GM12878 (cell line): ENCODE results near the gene CCDC110.

Experiments
- BMI1 ChIP-seq: fragments of 450-650 bp; IDR thresholded peaks from 2 replicates; pipeline ENCODE4 v1.6.1; 2016; ENCODE audit warnings: mild to moderate bottlenecking, moderate library complexity, borderline replicate concordance
- ESRRA ChIP-seq: IDR thresholded peaks from 2 replicates; pipeline ENCODE4 v1.6.1; 2012; ENCODE audit warnings: mild to moderate bottlenecking, low read length, improper control_type of control experiment
- PAX5 ChIP-seq: IDR thresholded peaks from 2 replicates; pipeline ENCODE4 v1.6.1; 2011; ENCODE audit warnings: low read depth, low read length, borderline replicate concordance
- POLR2A ChIP-seq: IDR thresholded peaks from 2 replicates; pipeline ENCODE4 v1.6.1; 2011; ENCODE audit warnings: low read depth, mild to moderate bottlenecking, low read length
- RAD21 ChIP-seq: IDR thresholded peaks from 2 replicates; pipeline ENCODE4 v1.6.1; 2011; ENCODE audit warnings: mild to moderate bottlenecking, low read depth, low read length, moderate library complexity; ENCODE audit not compliant: insufficient read depth
- REST ChIP-seq: IDR thresholded peaks from 2 replicates; pipeline ENCODE4 v1.6.1; 2012; ENCODE audit warnings: mild to moderate bottlenecking, low read depth, low read length
- TCF12 ChIP-seq: IDR thresholded peaks from 2 replicates; pipeline ENCODE4 v1.6.1; 2011; ENCODE audit warnings: low read depth, mild to moderate bottlenecking, low read length
- ZNF24 ChIP-seq: fragments of 450-650 bp; IDR thresholded peaks from 2 replicates; pipeline ENCODE4 v1.6.1; 2017; ENCODE audit warnings: antibody characterized with exemption, mild to moderate bottlenecking
- TF ChIP-seq, protein P1 (sequence below), 3 experiments: IDR thresholded peaks in 2 of 3; conservative IDR thresholded peaks in 1 of 3; 2 replicates each; pipeline ENCODE4 v1.5.1; 2011; ENCODE audit warnings: low read depth in 3 of 3, low read length in 3 of 3, mild to moderate bottlenecking in 3 of 3, control low read depth in 2 of 3, moderate library complexity in 2 of 3, inconsistent platforms in 1 of 3, mixed read lengths in 1 of 3; ENCODE audit not compliant: control insufficient read depth in 2 of 3, insufficient read depth in 1 of 3; ENCODE audit errors: extremely low read depth in 1 of 3

DNA sequence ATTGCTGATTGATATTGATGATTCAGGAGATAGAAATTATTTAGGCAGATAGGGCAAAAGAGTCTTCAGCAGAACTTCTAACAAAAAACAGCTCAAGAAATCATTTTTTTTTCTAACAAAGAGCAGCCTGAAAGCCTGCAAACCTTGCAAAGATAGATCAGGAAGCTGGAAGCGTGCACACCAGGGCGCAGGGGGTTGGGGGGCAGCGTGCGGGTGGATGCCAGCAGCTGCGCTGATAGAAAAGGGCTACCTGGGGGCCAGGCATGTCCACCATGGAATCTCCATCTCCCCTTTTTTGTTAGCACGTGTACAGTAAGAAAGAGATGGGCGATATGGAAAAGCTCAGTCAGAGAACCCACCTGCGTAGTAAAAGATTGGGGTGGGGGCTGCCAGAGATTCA is 1.7 kb upstream of the CCDC110 start:
- TF ChIP-seq PAX5: no peak
- no peak for TF ChIP-seq REST
- TF ChIP-seq, protein P1, sequence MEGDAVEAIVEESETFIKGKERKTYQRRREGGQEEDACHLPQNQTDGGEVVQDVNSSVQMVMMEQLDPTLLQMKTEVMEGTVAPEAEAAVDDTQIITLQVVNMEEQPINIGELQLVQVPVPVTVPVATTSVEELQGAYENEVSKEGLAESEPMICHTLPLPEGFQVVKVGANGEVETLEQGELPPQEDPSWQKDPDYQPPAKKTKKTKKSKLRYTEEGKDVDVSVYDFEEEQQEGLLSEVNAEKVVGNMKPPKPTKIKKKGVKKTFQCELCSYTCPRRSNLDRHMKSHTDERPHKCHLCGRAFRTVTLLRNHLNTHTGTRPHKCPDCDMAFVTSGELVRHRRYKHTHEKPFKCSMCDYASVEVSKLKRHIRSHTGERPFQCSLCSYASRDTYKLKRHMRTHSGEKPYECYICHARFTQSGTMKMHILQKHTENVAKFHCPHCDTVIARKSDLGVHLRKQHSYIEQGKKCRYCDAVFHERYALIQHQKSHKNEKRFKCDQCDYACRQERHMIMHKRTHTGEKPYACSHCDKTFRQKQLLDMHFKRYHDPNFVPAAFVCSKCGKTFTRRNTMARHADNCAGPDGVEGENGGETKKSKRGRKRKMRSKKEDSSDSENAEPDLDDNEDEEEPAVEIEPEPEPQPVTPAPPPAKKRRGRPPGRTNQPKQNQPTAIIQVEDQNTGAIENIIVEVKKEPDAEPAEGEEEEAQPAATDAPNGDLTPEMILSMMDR (IDR thresholded peaks at IDR 0.05 in 2 of 3, conservative IDR thresholded peaks at IDR 0.05 in 1 of 3; ENCODE audit: control insufficient read depth in 2 of 3, extremely low read depth in 1 of 3, insufficient read depth in 1 of 3, low read depth in 3 of 3, low read length in 3 of 3): no peak
- no peak for TF ChIP-seq ESRRA
- no peak for TF ChIP-seq POLR2A
- TF ChIP-seq ZNF24: no peak
- TF ChIP-seq RAD21: no peak
- TF ChIP-seq TCF12: no peak
- no peak for TF ChIP-seq BMI1
